Skin of body (tissue), 2 donors: ENCODE data around the gene OIT3. TPM values are rescaled to one million over a fixed set of nuclear protein-coding genes. Genes with fewer than 3 reads are reported as not detected.

ENCODE experiments used
- DNase-seq: peaks from one replicate; lab custom pipeline; 2025; lab: John Stamatoyannopoulos, UW
- total RNA-seq: library from RNA; depleted of rRNA; stranded (reverse); fragments of >200 nt; gene quantifications from one replicate; pipeline ENCODE4 v1.2.3, GENCODE V29; 2014

OIT3 gene
- 2.9 TPM for total RNA-seq

GRCh38 chr10:72893136-72893798 is at the start of gene OIT3:
Gene OIT3, plus strand, starts transcription at chr10:72893739. Its CDS starts 60 bp downstream, at chr10:72893799.
- DNase-seq, result no peak

- DNase-seq, result no peak
Observed at GRCh38 chr10:72846238-72846637, 47.3 kb upstream of the OIT3 start.

- DNase-seq, result no peak
Observed at GRCh38 chr10:72847681-72848080, 45.9 kb upstream of the OIT3 start.

GRCh38 chr10:72850861-72851260 is 42.7 kb upstream of the OIT3 start:
- no peak for DNase-seq

- no peak for DNase-seq
Observed at GRCh38 chr10:72851509-72851908, 42.0 kb upstream of the OIT3 start.

GRCh38 chr10:72852508-72852907 is 41.0 kb upstream of the OIT3 start:
- no peak for DNase-seq

- DNase-seq, result no peak
Observed at GRCh38 chr10:72855129-72855528, 38.4 kb upstream of the OIT3 start.

GRCh38 chr10:72855790-72856189 is 37.7 kb upstream of the OIT3 start:
- no peak for DNase-seq

GRCh38 chr10:72858067-72858466 is 35.5 kb upstream of the OIT3 start:
- DNase-seq, result no peak

GRCh38 chr10:72862957-72863356 is 30.6 kb upstream of the OIT3 start:
- no peak for DNase-seq

- peak; percentile 6 for DNase-seq
Observed at GRCh38 chr10:72875250-72876055, 18.1 kb upstream of the OIT3 start.

GRCh38 chr10:72879245-72879644 is 14.3 kb upstream of the OIT3 start:
- DNase-seq, result no peak

- no peak for DNase-seq
Observed at GRCh38 chr10:72881291-72881690, 12.2 kb upstream of the OIT3 start.

GRCh38 chr10:72883861-72884260 is 9.7 kb upstream of the OIT3 start:
- DNase-seq, result no peak

GRCh38 chr10:72885953-72886352 is 7.6 kb upstream of the OIT3 start:
- DNase-seq, result no peak

GRCh38 chr10:72886621-72887020 is 6.9 kb upstream of the OIT3 start:
- no peak for DNase-seq

GRCh38 chr10:72887043-72887442 is 6.5 kb upstream of the OIT3 start:
- no peak for DNase-seq

- DNase-seq, result no peak
Observed at GRCh38 chr10:72888151-72888638, 5.3 kb upstream of the OIT3 start.

- peak; percentile 31 for DNase-seq
Observed at GRCh38 chr10:72889391-72889831, 4.1 kb upstream of the OIT3 start.

GRCh38 chr10:72890086-72890485 is 3.5 kb upstream of the OIT3 start:
- DNase-seq, result no peak

GRCh38 chr10:72895236-72895850 is 1.8 kb downstream of the OIT3 start:
- no peak for DNase-seq

- no peak for DNase-seq
Observed at GRCh38 chr10:72898616-72899015, 5.1 kb downstream of the OIT3 start.
